Caco-2 (cell line): ENCODE measurements around the gene PUDP. TPM values are rescaled to one million over a fixed set of nuclear protein-coding genes. Genes with fewer than 3 reads are reported as not detected.

Source experiments
- BruUV-seq: library from RNA; stranded (reverse); fragments of 400-500 nt; replicated peaks from 2 replicates; lab custom pipeline; 2021; lab: Mats Ljungman, UMichigan
- CTCF ChIA-PET: fragments of 300-600 bp; sonication (Branson Sonifier 250); formaldehyde crosslinking; loops from one replicate; lab custom pipeline; 2022; ENCODE audit warnings: antibody characterized with exemption; lab: Charles Lee
- POLR2A ChIA-PET: fragments of 300-600 bp; sonication (Branson Sonifier 250); formaldehyde crosslinking; loops from one replicate; lab custom pipeline; 2022; ENCODE audit warnings: antibody characterized with exemption; lab: Charles Lee
- DNase-seq, 2 experiments: peaks; one replicate each; pipeline versions ENCODE4 v3.0.0 to v3.0.0-alpha.2; 2020 to 2022
- H3K27me3 ChIP-seq: replicated peaks from 2 replicates; pipeline ENCODE4 v1.6.0; 2011; ENCODE audit warnings: low read length; ENCODE audit not compliant: control insufficient read depth, insufficient read depth
- H3K36me3 ChIP-seq: 2 replicates; pipeline ENCODE4 v1.5.1; 2011; ENCODE audit warnings: low read length; ENCODE audit not compliant: control insufficient read depth, insufficient read depth
- H3K4me1 ChIP-seq: fragments of 250-450 bp; sonication (Bioruptor Pico); 2 replicates; pipeline ENCODE4 v1.5.1; 2020; ENCODE audit warnings: mild to moderate bottlenecking
- H3K4me3 ChIP-seq: 2 replicates; pipeline ENCODE4 v1.5.1; 2011; ENCODE audit warnings: low read depth, mild to moderate bottlenecking, control low read depth, low read length
- H3K9me3 ChIP-seq: fragments of 250-450 bp; sonication (Bioruptor Pico); 2 replicates; pipeline ENCODE4 v1.5.1; 2020; ENCODE audit warnings: mild to moderate bottlenecking, moderate library complexity
- H3K27ac Mint-ChIP-seq: one replicate; pipeline ENCODE4 v1.8.0; 2022; ENCODE audit warnings: mixed read lengths; ENCODE audit not compliant: unreplicated experiment
- H3K27me3 Mint-ChIP-seq: one replicate; pipeline ENCODE4 v1.8.0; 2022; ENCODE audit warnings: mixed read lengths; ENCODE audit not compliant: insufficient read depth, unreplicated experiment
- H3K36me3 Mint-ChIP-seq: one replicate; pipeline ENCODE4 v1.8.0; 2022; ENCODE audit warnings: mild to moderate bottlenecking, mixed read lengths; ENCODE audit not compliant: insufficient read depth, unreplicated experiment
- H3K4me1 Mint-ChIP-seq: one replicate; pipeline ENCODE4 v1.8.0; 2022; ENCODE audit warnings: low read depth, mixed read lengths; ENCODE audit not compliant: unreplicated experiment
- H3K4me3 Mint-ChIP-seq: one replicate; pipeline ENCODE4 v1.8.0; 2022; ENCODE audit warnings: mild to moderate bottlenecking, moderate library complexity, mixed read lengths; ENCODE audit not compliant: unreplicated experiment
- H3K9me3 Mint-ChIP-seq: one replicate; pipeline ENCODE4 v1.8.0; 2022; ENCODE audit warnings: mixed read lengths; ENCODE audit not compliant: unreplicated experiment
- CTCF ChIP-seq, 2 experiments: fragments of 200-600 bp in 1 of 2; IDR thresholded peaks; 1 replicate in 1 of 2; 2 replicates in 1 of 2; pipeline versions ENCODE4 v1.5.1 to v1.8.0; 2011 to 2022; ENCODE audit warnings: antibody characterized with exemption in 1 of 2, control low read depth in 1 of 2, inconsistent platforms in 1 of 2, low read depth in 1 of 2, low read length in 1 of 2, mild to moderate bottlenecking in 1 of 2, moderate library complexity in 1 of 2; ENCODE audit not compliant: insufficient read depth in 1 of 2, severe bottlenecking in 1 of 2, unreplicated experiment in 1 of 2
- intact Hi-C: fragments of 100-400 bp; cut with micrococcal nuclease; formaldehyde crosslinking; loops from one replicate; pipeline ENCODE4 v1.10.0; 2022; ENCODE audit not compliant: unreplicated experiment
- total RNA-seq: library from RNA; stranded (reverse); gene quantifications from 2 replicates; pipeline ENCODE4 v1.2.3, GENCODE V29; 2022

The PUDP gene
- total RNA-seq, 1 experiment from 2014 or later: 57.5 TPM

GRCh38 chrX:7156879-7157278, 8.9 kb upstream of the PUDP start:
- Mint-ChIP-seq H3K27ac (no peak overlapping the region), H3K27me3 (no peaks in the 10 kb centered on the region), H3K9me3 (no peaks in the 10 kb centered on the region), H3K4me1 (peaks cover 14% of the 10 kb centered on the region), H3K36me3 (no peaks in the 10 kb centered on the region), H3K4me3 (no peak overlapping the region)
- BruUV-seq: no TSS peak
- CTCF ChIA-PET: no interaction called here
- H3K4me1 ChIP-seq: no peaks in the 10 kb centered on the region
- intact Hi-C loops: no loop called here
- H3K27me3 ChIP-seq: no peaks in the 10 kb centered on the region
- no peak overlapping the region for H3K4me3 ChIP-seq
- POLR2A ChIA-PET: no interaction called here
- no peaks in the 10 kb centered on the region for H3K9me3 ChIP-seq
- no peak for DNase-seq
- no peaks in the 10 kb centered on the region for H3K36me3 ChIP-seq
- no peak for TF ChIP-seq CTCF (IDR thresholded peaks at IDR 0.05; ENCODE audit: insufficient read depth in 1 of 2, low read depth in 1 of 2, low read length in 1 of 2, severe bottlenecking in 1 of 2, unreplicated experiment in 1 of 2)

GRCh38 chrX:7155163-7155562, 7.2 kb upstream of the PUDP start:
- DNase-seq: no peak
- Mint-ChIP-seq H3K9me3 (no peaks in the 10 kb centered on the region), H3K4me1 (peaks cover 14% of the 10 kb centered on the region), H3K27ac (no peak overlapping the region), H3K36me3 (no peaks in the 10 kb centered on the region), H3K4me3 (no peak overlapping the region), H3K27me3 (no peaks in the 10 kb centered on the region)
- Histone ChIP-seq H3K27me3 (no peaks in the 10 kb centered on the region), H3K4me1 (no peaks in the 10 kb centered on the region), H3K9me3 (no peaks in the 10 kb centered on the region), H3K36me3 (no peaks in the 10 kb centered on the region), H3K4me3 (no peak overlapping the region)
- BruUV-seq: no TSS peak
- ChIA-PET CTCF (no interaction called here), POLR2A (interaction anchor here (0.6 kb wide), 1 partner anchor 22 kb away, joined by 3 read pairs; no protein-coding TSS in a partner anchor)
- intact Hi-C loops: no loop called here
- TF ChIP-seq CTCF (IDR thresholded peaks at IDR 0.05; ENCODE audit: insufficient read depth in 1 of 2, low read depth in 1 of 2, low read length in 1 of 2, severe bottlenecking in 1 of 2, unreplicated experiment in 1 of 2): no peak

- H3K27ac Mint-ChIP-seq: no peak overlapping the region
Measured at GRCh38 chrX:7154041-7154597, 6.2 kb upstream of the PUDP start.

More at GRCh38 chrX:7154041-7154597, 6.2 kb upstream of the PUDP start:
- H3K9me3 ChIP-seq: no peaks in the 10 kb centered on the region
- intact Hi-C loops: no loop called here
- H3K27me3 ChIP-seq: no peaks in the 10 kb centered on the region
- H3K4me3 Mint-ChIP-seq: no peak overlapping the region
- no peaks in the 10 kb centered on the region for H3K9me3 Mint-ChIP-seq
- ChIA-PET CTCF (no interaction called here), POLR2A (no interaction called here)
- no peaks in the 10 kb centered on the region for H3K36me3 ChIP-seq
- no peak for DNase-seq
- peaks cover 9% of the 10 kb centered on the region for H3K4me1 Mint-ChIP-seq
- TF ChIP-seq CTCF (IDR thresholded peaks at IDR 0.05; ENCODE audit: insufficient read depth in 1 of 2, low read depth in 1 of 2, low read length in 1 of 2, severe bottlenecking in 1 of 2, unreplicated experiment in 1 of 2): no peak
- H3K27me3 Mint-ChIP-seq: no peaks in the 10 kb centered on the region
- BruUV-seq: no TSS peak
- H3K4me3 ChIP-seq: no peak overlapping the region
- H3K4me1 ChIP-seq: no peaks in the 10 kb centered on the region
- H3K36me3 Mint-ChIP-seq: no peaks in the 10 kb centered on the region
